H7 (cell line): ENCODE measurements around the gene PPP2R2B. TPM values are rescaled to one million over a fixed set of nuclear protein-coding genes. Genes with fewer than 3 reads are reported as not detected.

ENCODE experiments used
- DNase-seq: peaks from one replicate; pipeline ENCODE4 v3.0.0; 2012
- H3K27me3 ChIP-seq: 2 replicates; pipeline ENCODE4 v1.6.0; 2011; ENCODE audit warnings: mild to moderate bottlenecking, low read length; ENCODE audit not compliant: control insufficient read depth, insufficient read depth
- H3K36me3 ChIP-seq: replicated peaks from 2 replicates; pipeline ENCODE4 v1.5.1; 2011; ENCODE audit warnings: low read length; ENCODE audit not compliant: control insufficient read depth, insufficient read depth
- H3K4me3 ChIP-seq: 2 replicates; pipeline ENCODE4 v1.5.1; 2011; ENCODE audit warnings: low read depth, mild to moderate bottlenecking, control low read depth, low read length, moderate library complexity; ENCODE audit not compliant: insufficient read depth
- total RNA-seq: library from RNA; depleted of rRNA; stranded (reverse); fragments of >200 nt; shearing (Covaris generic); gene quantifications from 2 replicates; pipeline ENCODE4 v1.2.3, GENCODE V29; 2014

Gene PPP2R2B
- total RNA-seq, 1 experiment from 2014 or later: 60.2 TPM

DNA sequence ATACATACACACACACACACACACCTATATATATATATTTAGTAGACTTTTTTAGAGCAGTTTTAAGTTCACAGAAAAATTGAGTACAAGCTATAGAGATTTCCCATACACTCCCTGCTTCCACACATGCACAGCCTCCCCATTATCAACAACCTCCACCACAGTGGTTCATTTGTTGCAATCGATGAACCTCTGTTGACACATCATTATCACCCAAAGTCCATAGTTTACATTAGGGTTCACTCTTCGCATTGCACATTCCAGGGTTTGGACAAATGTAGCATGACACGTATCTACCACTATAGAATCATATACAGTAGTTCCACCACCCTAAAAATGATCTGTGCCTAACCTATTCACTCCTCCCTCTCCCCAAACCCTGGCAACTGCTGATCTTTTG lies 111.0 kb downstream of the PPP2R2B start:
- H3K4me3 ChIP-seq: no peak overlapping the region
- no peak for DNase-seq
- no peaks in the 10 kb centered on the region for H3K27me3 ChIP-seq
- H3K36me3 ChIP-seq: no peaks in the 10 kb centered on the region

DNA sequence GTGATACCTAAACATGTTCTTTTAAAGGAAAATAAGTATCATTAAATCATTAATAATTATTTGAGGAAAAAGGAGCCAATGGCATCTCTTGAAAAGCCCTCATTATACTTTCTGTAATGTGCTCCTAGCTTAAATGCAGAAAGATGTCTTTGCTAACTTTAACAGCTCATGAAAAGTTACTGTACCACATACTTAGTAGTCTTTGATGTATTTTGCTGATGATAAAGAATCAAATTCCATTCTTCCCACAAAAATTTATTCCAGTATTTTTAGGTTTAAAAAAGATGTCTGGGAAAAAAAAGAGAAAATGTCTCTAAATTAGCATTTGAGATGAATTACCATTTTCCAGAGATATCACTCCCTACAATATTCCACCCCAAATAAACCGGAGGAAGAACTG lies 112.5 kb downstream of the PPP2R2B start:
- no peak for DNase-seq
- no peaks in the 10 kb centered on the region for H3K27me3 ChIP-seq
- H3K4me3 ChIP-seq: no peak overlapping the region
- no peaks in the 10 kb centered on the region for H3K36me3 ChIP-seq

DNA sequence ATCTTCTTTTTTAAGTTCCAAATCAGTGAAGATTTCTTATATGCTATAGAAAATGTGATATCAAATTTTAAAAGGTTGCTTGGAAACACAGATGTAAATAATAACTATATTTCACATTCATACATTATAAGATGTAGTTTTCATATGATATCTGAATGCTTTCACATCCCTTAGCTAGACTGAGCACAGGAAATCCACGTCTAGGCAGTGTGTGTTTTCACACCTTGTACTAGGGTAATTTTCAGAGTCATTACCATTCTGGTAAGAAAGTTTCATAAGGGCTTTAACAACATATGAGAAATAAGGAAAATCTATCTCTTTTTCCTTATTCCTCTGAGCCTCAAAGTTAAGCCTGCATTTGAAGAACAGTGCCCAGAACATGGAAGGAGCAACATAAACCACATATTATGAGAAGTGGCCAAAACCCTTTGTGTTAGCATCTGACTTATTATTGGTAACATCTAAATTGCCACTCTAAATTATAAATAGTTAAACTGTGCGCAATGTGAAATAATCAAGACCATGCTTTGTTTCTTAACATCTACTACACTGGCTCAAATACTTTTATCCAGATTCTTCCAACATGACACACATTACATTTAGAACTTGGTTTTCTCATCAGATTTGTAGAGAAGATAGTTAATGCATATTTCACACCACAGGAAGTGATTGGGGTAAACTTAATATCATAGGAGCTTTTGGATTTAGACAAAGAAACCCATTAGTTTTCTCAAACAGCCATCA lies 113.3 kb downstream of the PPP2R2B start:
- H3K27me3 ChIP-seq: no peaks in the 10 kb centered on the region
- H3K4me3 ChIP-seq: no peak overlapping the region
- no peaks in the 10 kb centered on the region for H3K36me3 ChIP-seq
- DNase-seq: no peak

DNA sequence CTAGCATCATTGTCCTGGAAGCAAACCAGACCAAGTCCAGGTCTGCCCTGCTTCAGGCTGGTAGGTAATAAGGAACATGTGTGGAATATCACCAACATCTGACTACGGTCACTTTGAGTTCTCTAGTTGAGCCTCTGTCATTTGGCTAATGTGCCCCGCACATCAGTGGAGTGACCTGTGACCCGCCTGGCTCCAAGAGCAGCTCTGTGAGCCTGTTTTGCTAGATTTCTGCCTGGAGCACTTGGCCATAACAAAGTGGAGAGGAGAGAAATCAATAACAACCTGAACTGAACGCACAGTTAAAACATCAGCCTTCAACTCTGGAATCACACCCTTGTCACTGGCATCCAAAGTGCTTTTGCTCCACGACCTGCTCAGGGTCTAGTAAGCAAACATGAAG lies 115.7 kb downstream of the PPP2R2B start:
- no peaks in the 10 kb centered on the region for H3K36me3 ChIP-seq
- no peak for DNase-seq
- H3K4me3 ChIP-seq: no peak overlapping the region
- H3K27me3 ChIP-seq: no peaks in the 10 kb centered on the region

DNA sequence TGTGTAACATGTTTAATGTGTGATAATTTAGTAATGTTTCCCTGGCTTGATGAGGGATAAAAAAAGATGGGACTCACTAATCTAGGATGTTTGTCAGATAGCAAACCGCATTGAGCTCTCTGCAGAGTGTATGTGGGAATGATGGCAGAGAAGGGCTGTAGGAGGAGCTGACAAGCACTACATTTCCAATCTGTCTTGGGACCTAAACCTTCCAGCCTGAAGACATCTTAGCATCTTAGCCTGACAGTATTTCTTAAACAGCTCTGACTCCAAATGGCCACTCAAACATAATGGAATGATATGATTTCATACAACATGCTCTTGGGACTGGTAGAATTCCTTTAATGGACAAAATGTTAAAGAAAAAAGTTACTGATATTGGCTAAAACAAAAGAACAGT lies 116.7 kb downstream of the PPP2R2B start:
- no peak for DNase-seq
- Histone ChIP-seq H3K36me3 (no peaks in the 10 kb centered on the region), H3K4me3 (no peak overlapping the region), H3K27me3 (no peaks in the 10 kb centered on the region)

DNA sequence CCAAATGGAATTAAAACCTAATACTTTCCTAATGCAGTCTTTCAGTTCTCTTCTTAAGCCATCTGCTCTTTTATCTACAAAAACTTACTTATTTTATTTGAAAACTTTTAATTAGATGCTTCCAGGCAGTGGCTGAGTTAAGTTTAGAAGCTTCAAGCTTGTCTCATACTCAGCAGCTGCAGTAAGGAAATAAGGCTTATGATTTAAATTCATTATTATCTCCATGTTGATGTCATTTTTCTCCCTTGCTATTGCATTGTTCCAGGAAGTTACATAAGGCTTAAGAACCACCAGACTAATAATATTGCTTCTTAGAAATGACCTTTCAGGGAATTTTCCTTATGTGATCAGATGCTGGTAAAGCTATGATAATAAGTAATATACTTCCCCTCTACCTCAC lies 119.6 kb downstream of the PPP2R2B start:
- no peak for DNase-seq
- H3K4me3 ChIP-seq: no peak overlapping the region

DNA sequence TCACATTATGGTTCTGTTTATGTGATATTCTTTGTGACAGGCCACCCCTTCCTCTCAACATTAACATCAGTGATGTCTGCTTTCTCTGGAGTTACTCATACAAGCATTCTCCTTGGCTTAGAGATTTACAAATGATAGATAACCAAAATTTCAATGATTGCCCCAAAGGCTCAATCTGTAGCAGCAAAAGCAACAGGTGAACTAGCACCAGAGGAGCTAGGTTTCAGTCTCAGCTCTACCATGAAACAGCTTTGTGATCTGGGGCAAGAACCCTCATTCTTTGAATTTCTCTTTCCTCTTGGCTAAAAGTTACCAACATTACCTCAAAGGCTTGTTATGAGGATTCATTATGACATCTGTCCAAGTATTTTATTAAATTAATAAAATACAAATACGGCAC lies 120.5 kb downstream of the PPP2R2B start:
- no peaks in the 10 kb centered on the region for H3K27me3 ChIP-seq
- H3K4me3 ChIP-seq: no peak overlapping the region
- DNase-seq: no peak
- H3K36me3 ChIP-seq: no peaks in the 10 kb centered on the region

More for the DNA sequence above, 119.6 kb downstream of the PPP2R2B start:
- no peaks in the 10 kb centered on the region for H3K27me3 ChIP-seq
- no peaks in the 10 kb centered on the region for H3K36me3 ChIP-seq

DNA sequence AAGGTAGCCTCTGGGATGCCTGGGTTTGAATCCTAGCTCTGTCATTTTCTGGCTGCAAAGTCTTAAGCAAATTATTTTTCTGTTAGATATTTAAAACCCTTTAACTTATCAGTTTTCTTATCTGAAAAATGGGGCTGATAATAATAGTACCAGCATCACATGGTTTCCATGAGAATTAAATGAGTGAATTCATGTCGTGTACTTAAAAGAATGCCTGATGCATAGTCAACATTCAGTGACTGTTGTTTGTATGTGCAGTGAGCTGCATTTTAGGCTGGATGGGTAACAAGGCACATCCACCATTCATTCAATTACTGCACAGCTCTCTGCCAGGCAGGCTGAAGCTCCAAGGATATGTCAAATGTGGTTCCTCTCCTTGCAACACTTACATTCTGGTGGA lies 122.0 kb downstream of the PPP2R2B start:
- DNase-seq: no peak
- Histone ChIP-seq H3K4me3 (no peak overlapping the region), H3K36me3 (no peaks in the 10 kb centered on the region), H3K27me3 (no peaks in the 10 kb centered on the region)

DNA sequence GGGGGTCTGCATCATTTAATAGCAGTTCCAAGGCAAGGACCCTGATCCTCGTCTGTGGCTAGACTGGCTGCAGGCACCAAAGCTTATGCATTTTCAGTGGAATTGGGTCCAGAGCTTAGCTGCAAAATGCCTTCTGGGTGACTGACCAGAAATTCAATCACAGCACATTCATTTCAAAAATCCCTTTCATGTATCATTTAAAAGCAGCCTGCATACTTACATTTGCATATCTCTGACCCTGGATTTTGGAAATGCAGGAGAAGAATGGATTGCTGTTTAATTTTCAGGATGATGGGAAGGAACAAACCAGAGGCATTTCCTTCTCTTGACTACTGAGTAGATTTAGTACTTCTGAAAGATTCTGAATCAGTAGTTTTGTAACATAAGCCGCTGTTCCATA lies 122.8 kb downstream of the PPP2R2B start:
- Histone ChIP-seq H3K27me3 (no peaks in the 10 kb centered on the region), H3K4me3 (no peak overlapping the region), H3K36me3 (no peaks in the 10 kb centered on the region)
- DNase-seq: no peak

DNA sequence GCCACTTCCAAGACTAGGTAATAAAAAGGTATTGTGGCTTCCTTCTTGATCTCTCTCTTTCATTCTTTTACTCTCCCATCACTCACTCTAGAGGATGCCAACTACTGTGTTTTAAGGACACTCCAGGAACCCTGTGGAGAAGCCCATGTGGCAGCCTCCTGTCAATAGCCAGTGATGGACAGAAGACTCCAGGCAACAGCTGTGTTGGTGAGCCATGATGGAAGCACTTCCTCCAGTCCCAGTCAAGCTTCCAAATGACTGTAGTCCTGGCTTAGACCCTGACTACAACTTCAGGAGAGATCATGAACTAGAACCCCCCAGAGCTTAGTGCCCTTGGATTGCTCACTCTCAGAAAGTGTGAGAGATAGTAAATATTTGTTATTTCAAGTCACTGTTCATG lies 123.9 kb downstream of the PPP2R2B start:
- Histone ChIP-seq H3K36me3 (no peaks in the 10 kb centered on the region), H3K27me3 (no peaks in the 10 kb centered on the region), H3K4me3 (no peak overlapping the region)
- DNase-seq: no peak

DNA sequence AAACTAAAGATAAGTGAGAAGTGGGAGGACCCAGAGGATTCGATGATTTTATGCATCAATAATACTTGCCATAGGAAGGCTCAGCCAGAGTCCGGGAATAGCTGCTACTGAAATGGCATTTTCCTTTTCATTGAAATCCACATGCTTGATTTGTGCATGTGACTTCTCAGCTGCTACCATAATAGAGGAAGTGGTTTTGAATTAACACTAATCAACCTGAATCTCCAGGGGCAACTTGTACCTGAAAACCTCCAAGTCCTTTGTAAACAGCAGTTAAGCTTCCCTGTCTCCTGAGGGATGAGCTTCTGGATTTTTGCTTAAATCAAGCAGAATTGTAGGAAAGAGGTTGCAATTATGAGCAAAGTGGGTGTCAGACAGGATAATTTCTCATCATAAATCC lies 124.9 kb downstream of the PPP2R2B start:
- Histone ChIP-seq H3K4me3 (no peak overlapping the region), H3K27me3 (no peaks in the 10 kb centered on the region)

DNA sequence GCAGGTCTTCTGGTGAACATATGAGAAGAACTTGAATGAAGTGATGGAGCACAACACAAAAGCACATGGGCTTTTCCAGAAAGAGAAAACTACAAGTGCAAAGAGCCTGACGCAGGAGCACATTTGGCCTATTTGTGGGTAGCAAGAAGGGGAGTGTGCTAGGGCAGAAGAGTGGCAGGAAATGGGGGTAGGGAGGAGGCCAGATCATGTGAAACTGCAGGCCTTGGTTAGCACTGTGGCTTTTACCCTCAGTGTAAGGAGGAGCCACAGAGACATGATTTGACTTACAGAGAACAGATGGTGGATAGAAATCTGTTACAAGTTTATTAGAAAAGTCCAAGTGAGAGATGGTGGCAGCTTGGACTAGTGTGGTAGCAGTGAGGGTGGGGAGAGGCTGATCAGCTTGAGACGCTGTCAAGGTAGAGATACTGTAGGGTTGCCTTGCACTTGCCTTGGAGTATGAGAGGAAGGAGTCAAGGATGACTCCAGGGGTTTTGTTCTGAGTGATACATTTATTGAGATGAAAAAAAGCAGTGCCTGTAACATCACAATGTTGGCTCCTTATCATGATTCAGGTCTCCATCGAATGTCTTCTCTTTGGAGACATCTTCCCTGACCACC lies 126.7 kb downstream of the PPP2R2B start:
- Histone ChIP-seq H3K4me3 (no peak overlapping the region), H3K36me3 (no peaks in the 10 kb centered on the region), H3K27me3 (no peaks in the 10 kb centered on the region)
- no peak for DNase-seq

More for the DNA sequence above, 124.9 kb downstream of the PPP2R2B start:
- DNase-seq: no peak
- H3K36me3 ChIP-seq: no peaks in the 10 kb centered on the region

DNA sequence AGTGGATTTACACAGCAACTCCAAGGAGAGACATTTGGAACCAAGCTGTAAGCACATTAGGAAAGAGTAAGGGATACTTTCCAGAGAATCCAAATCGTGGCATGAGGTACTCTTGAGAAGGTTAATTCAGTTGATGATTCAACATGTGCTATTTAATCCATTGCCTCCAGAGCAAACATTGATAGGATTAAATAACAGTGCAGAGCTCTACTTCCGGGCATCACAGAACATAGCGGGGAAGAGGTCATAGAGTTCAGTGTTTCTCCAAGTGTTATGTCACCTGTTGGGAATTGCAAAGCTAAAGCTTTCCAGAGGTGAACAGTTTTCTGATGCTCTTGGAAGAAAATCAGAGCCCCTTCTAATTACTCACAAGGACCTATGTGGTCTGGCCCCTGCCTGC lies 127.5 kb downstream of the PPP2R2B start:
- no peaks in the 10 kb centered on the region for H3K36me3 ChIP-seq
- H3K4me3 ChIP-seq: no peak overlapping the region
- no peaks in the 10 kb centered on the region for H3K27me3 ChIP-seq
- no peak for DNase-seq

DNA sequence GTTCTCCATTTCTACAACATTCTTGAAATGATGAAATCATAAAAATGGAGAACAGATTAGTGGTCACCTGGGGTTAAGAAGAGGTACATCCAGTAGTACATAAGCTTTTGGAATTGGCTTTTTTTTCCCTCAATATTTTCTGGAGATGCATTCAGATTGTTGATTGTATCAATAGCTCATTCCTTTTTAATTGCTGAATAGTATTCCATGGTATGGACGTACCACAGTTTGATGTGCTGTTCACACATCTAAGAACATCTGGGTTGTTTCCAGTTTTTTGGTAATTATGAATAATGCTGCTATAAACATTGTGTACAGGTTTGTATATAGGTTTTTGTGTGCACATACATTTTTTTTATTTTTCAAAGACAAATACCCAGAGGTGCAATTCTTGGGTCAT lies 130.0 kb downstream of the PPP2R2B start:
- Histone ChIP-seq H3K36me3 (no peaks in the 10 kb centered on the region), H3K4me3 (no peak overlapping the region), H3K27me3 (no peaks in the 10 kb centered on the region)
- no peak for DNase-seq

DNA sequence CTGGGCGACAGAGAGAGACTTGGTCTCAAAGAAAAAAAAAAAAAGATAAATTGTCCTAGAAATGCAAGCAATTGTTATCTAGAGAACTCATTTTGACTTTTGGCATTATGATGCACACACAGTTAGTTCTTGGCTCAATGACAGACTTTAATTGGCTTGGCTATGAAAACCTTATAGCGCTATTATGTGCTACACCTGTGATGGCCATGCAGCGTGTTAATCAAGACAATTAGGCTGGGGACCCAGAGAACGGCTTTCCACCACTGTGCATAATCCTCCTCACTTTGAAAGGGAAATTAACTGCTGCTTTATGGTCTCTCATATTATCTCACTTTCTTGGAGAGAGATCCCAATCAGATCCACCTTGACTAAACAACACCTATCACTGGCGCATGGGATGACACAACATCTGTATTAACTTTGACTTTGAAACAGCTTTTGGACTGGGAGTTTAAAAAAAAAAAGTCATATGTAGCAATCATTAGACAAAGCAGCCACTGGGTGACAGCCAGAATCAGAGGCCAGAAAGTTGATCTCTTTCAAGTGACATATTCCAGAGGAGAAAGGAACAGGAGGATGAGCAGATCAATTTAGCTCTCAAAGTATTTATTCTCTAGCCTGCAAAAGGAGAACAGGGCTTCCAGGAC lies 132.5 kb downstream of the PPP2R2B start:
- H3K4me3 ChIP-seq: no peak overlapping the region
- no peaks in the 10 kb centered on the region for H3K27me3 ChIP-seq
- no peak for DNase-seq
- no peaks in the 10 kb centered on the region for H3K36me3 ChIP-seq
